Measurements from ENCODE around the gene PRSS22.

- no peak for TF ChIP-seq CTCF (IDR thresholded peaks at IDR 0.05)
- TF ChIP-seq NRF1 (IDR thresholded peaks at IDR 0.05; ENCODE audit: low read depth, low read length): no peak
- TF ChIP-seq TAF1 (IDR thresholded peaks at IDR 0.05; ENCODE audit: borderline replicate concordance, low read depth, low read length): no peak
- TF ChIP-seq JUND (IDR thresholded peaks at IDR 0.05): no peak
- TF ChIP-seq SIN3A (IDR thresholded peaks at IDR 0.05; ENCODE audit: borderline replicate concordance, low read depth, low read length): no peak
- TF ChIP-seq RCOR1 (IDR thresholded peaks at IDR 0.05; ENCODE audit: low read length): no peak
- no peak for TF ChIP-seq POLR2AphosphoS5 (IDR thresholded peaks at IDR 0.05; ENCODE audit: low read depth, low read length)
- no peak for TF ChIP-seq RAD21 (IDR thresholded peaks at IDR 0.05; ENCODE audit: low read length)
- TF ChIP-seq ZBTB33 (IDR thresholded peaks at IDR 0.05; ENCODE audit: borderline replicate concordance, low read depth): no peak
- no peak for TF ChIP-seq RFX5 (IDR thresholded peaks at IDR 0.05; ENCODE audit: low read length)
- TF ChIP-seq EP300 (IDR thresholded peaks at IDR 0.05; ENCODE audit: borderline replicate concordance in 1 of 2, low read depth in 1 of 2, low read length in 1 of 2): no peak
- TF ChIP-seq NFIC (IDR thresholded peaks at IDR 0.05; ENCODE audit: borderline replicate concordance): no peak
Measured at GRCh38 chr16:2899564-2900072, 41.6 kb upstream of the PRSS22 start.

All from SK-N-SH (cell line).